Prostate gland (tissue), 2 donors: Measurements from ENCODE around the gene NME1. TPM values are rescaled to one million over a fixed set of nuclear protein-coding genes. Genes with fewer than 3 reads are reported as not detected.

Experiments used
- DNase-seq: peaks from one replicate; pipeline ENCODE4 v3.0.0-alpha.2; 2019; ENCODE audit warnings: low spot score
- H3K27ac ChIP-seq, 2 donors: fragments of 200-600 bp; sonication (generic); 2 replicates each; pipeline ENCODE4 v1.5.1; 2017 to 2019
- H3K27me3 ChIP-seq: fragments of 200-600 bp; sonication (generic); replicated peaks from 2 replicates; pipeline ENCODE4 v1.5.1; 2019; ENCODE audit not compliant: insufficient read depth
- H3K36me3 ChIP-seq, 2 donors: fragments of 200-600 bp; sonication (generic); 1 replicate in 1 of 2; 2 replicates in 1 of 2; pipeline versions ENCODE4 v1.5.1 to v1.8.1; 2017 to 2019
- H3K4me1 ChIP-seq: fragments of 200-600 bp; sonication (generic); replicated peaks from 2 replicates; pipeline ENCODE4 v1.5.1; 2019
- H3K4me3 ChIP-seq, 2 donors: fragments of 200-600 bp; sonication (generic); 2 replicates each; pipeline ENCODE4 v1.5.1; 2017 to 2019
- H3K9me3 ChIP-seq: fragments of 200-600 bp; sonication (generic); 2 replicates; pipeline ENCODE4 v1.5.1; 2017
- POLR2A ChIP-seq: fragments of 450-650 bp; IDR thresholded peaks from one replicate; pipeline ENCODE4 v1.6.1; 2016; ENCODE audit warnings: antibody characterized with exemption, mild to moderate bottlenecking
- POLR2AphosphoS5 ChIP-seq: sonication (generic); formaldehyde crosslinking; IDR thresholded peaks from one replicate; pipeline ENCODE4 v1.6.1; 2017; ENCODE audit warnings: antibody characterized with exemption
- WGBS: methylation state at CpG from one replicate; pipeline ENCODE4 v1.1.5; 2018; 5-methylcytosine and 5-hydroxymethylcytosine counted together
- intact Hi-C: fragments of 100-400 bp; cut with DNase I; formaldehyde crosslinking; loops from one replicate; pipeline ENCODE4 v1.14.2; 2022
- total RNA-seq, 2 donors: library from RNA; depleted of rRNA; stranded (reverse); fragments of >200 nt; gene quantifications; one replicate each; pipeline ENCODE4 v1.1.0, GENCODE V29; 2016
- TF ChIP-seq, protein P1 (sequence below), 4 experiments: fragments of 200-600 bp in 2 of 4; fragments of 450-650 bp in 2 of 4; sonication (generic) in 2 of 4; IDR thresholded peaks; 1 replicate in 3 of 4; 2 replicates in 1 of 4; pipeline ENCODE4 v1.5.1; 2016 to 2019; ENCODE audit warnings: antibody characterized with exemption in 4 of 4, mild to moderate bottlenecking in 2 of 4, moderate library complexity in 2 of 4

NME1 gene
- total RNA-seq, 2 donors from 2014 or later: 32.3 to 75.1 TPM

DNA sequence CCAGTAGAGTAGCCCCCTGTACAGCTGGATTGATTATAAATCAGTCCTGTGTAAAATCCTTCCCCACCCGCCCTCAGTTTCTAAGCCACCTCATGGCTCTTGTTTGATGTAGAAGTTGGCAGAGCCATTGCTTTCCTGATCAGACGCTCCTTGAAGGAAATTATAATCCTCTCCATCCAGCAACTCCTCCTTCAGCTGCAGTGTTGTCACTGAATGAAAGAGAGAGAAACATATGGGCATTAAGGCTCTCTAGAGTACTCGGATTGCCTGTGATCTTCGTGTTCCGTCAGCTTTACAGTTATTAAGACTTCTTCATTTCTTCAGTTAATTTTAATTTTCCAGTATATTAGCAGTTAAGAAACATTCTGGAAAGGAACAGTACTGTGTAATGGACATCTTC lies 27.1 kb downstream of the NME1 start:
- Histone ChIP-seq H3K36me3 (no peaks in the 10 kb centered on the region), H3K9me3 (no peaks in the 10 kb centered on the region)

DNA sequence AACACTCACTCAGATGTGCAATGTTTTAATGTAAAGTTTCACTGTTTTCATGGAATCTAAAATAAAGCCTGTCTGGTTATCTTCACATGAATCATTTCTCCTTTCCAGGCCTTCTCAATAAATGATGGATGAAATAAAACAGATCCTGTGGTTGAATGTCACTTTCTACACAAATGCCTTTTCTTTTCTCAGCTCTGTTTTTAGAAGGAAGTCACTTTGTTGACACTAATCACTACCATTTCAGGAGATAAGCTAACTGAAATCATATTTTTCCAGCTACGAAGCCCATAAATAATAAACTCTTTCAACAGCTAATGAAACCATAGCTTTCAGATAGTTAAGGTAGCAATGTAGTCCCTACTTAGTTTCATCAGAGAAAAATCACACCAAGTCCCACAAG lies 30.8 kb downstream of the NME1 start:
- TF ChIP-seq, protein P1, sequence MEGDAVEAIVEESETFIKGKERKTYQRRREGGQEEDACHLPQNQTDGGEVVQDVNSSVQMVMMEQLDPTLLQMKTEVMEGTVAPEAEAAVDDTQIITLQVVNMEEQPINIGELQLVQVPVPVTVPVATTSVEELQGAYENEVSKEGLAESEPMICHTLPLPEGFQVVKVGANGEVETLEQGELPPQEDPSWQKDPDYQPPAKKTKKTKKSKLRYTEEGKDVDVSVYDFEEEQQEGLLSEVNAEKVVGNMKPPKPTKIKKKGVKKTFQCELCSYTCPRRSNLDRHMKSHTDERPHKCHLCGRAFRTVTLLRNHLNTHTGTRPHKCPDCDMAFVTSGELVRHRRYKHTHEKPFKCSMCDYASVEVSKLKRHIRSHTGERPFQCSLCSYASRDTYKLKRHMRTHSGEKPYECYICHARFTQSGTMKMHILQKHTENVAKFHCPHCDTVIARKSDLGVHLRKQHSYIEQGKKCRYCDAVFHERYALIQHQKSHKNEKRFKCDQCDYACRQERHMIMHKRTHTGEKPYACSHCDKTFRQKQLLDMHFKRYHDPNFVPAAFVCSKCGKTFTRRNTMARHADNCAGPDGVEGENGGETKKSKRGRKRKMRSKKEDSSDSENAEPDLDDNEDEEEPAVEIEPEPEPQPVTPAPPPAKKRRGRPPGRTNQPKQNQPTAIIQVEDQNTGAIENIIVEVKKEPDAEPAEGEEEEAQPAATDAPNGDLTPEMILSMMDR (IDR thresholded peaks at IDR 0.05): no peak
- no peak for TF ChIP-seq POLR2AphosphoS5
- no peak for TF ChIP-seq POLR2A
- Histone ChIP-seq H3K9me3 (no peaks in the 10 kb centered on the region), H3K27ac (no peak overlapping the region), H3K27me3 (no peaks in the 10 kb centered on the region), H3K36me3 (no peaks in the 10 kb centered on the region), H3K4me1 (no peaks in the 10 kb centered on the region), H3K4me3 (no peak overlapping the region)
- intact Hi-C loops: no loop called here
- WGBS: 53% methylated on average over 1 of the region's 1 CpG
- no peak for DNase-seq

More for the DNA sequence above, 27.1 kb downstream of the NME1 start:
- no peaks in the 10 kb centered on the region for H3K27me3 ChIP-seq
- DNase-seq: no peak
- 78% methylated on average over 5 of the region's 5 CpGs for WGBS
- intact Hi-C loops: no loop called here
- H3K4me1 ChIP-seq: no peaks in the 10 kb centered on the region
- no peak overlapping the region for H3K27ac ChIP-seq
- H3K4me3 ChIP-seq: no peak overlapping the region
- TF ChIP-seq, protein P1 (IDR thresholded peaks at IDR 0.05): no peak
- no peak for TF ChIP-seq POLR2A
- no peak for TF ChIP-seq POLR2AphosphoS5

DNA sequence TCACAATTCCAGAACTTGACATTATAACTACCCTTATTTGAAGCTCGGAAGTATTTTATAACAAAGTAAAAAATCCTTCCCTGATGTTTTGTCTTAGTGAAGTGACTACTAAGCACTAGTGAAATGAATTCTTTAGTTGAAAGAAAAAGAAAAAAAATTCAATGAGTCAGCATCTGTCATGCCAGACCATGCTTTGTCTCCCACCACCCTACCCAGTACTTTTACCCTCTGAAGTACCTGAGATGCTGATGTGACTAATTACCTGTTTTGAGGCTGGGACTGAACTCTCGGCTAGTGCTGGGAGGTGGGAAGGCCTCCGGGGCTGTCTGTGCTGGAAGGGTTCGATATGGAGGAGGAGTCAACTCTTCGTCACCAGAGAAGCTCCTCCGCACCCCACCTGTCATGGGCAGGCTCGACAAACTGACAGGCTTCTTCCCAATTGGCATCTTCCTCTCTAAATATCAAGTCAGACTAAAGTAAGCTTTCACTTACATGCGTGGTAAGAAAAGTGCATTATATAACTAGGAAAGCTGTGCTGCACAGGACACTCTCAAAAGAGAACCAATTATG lies 32.5 kb downstream of the NME1 start:
- WGBS: 89% methylated on average over 8 of the region's 8 CpGs
- Histone ChIP-seq H3K4me1 (no peaks in the 10 kb centered on the region), H3K36me3 (no peaks in the 10 kb centered on the region)

DNA sequence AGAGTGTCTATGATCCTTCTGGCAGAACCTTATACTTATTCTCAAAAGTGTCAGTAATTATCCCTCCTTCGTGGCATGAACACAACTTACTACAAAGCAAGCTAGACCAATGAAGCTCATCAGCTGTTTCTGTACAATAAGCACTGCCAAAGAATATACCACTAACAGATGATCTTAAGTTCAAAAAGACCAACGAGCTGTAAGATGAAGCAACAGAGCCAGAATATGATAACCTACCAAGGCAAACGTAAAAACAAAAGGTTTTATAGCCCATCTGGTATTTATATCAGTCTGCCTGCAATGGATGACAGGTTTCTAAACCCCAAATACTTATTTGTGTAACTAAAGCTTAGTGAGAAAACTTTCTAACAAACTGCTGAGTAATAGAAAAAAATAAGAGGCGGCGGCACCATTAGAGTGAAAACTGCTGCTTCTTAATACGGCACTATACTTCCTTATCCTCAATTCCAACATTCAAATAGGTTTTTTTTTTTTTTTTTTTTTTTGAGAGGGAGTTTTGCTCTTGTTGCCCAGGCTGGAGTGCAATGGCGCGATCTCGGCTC lies 35.0 kb downstream of the NME1 start:
- H3K27me3 ChIP-seq: no peaks in the 10 kb centered on the region
- TF ChIP-seq POLR2AphosphoS5 (no peak), POLR2A (no peak)
- TF ChIP-seq, protein P1 (IDR thresholded peaks at IDR 0.05): no peak
- no peak overlapping the region for H3K27ac ChIP-seq
- H3K36me3 ChIP-seq: peaks cover 0 to 4% of the 10 kb centered on the region in 2 donors
- WGBS: 75% methylated on average over 9 of the region's 9 CpGs
- H3K9me3 ChIP-seq: no peaks in the 10 kb centered on the region
- H3K4me1 ChIP-seq: no peaks in the 10 kb centered on the region
- intact Hi-C loops: no loop called here
- no peak for DNase-seq
- H3K4me3 ChIP-seq: no peak overlapping the region

More for the DNA sequence above, 32.5 kb downstream of the NME1 start:
- Histone ChIP-seq H3K9me3 (no peaks in the 10 kb centered on the region), H3K4me3 (no peak overlapping the region), H3K27ac (no peak overlapping the region), H3K27me3 (no peaks in the 10 kb centered on the region)
- TF ChIP-seq, protein P1 (IDR thresholded peaks at IDR 0.05): no peak
- TF ChIP-seq POLR2AphosphoS5 (no peak), POLR2A (no peak)
- DNase-seq: no peak
- intact Hi-C loops: no loop called here

DNA sequence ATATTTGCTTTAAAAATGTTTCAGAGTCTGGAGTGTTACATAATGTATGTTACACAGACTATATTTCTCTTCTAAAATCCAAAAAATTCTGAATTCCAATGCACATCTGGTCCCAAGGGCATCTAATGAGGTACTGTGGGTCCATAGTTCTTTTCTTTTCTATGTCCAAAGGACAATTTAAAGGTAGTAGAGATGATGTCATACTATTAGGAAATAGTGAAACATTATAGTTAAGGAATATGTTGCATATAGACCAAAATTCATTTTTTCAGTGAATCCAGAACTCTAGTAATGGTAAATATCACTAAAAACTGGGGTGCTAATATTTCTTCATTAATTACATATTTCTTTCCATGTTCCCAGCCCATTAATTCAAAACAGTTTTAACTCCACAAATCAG lies 35.8 kb downstream of the NME1 start:
- no peaks in the 10 kb centered on the region for H3K9me3 ChIP-seq
- H3K4me1 ChIP-seq: no peaks in the 10 kb centered on the region
- H3K27ac ChIP-seq: no peak overlapping the region
- peaks cover 0 to 4% of the 10 kb centered on the region in 2 donors for H3K36me3 ChIP-seq
- TF ChIP-seq, protein P1 (IDR thresholded peaks at IDR 0.05): no peak
- TF ChIP-seq POLR2AphosphoS5 (no peak), POLR2A (no peak)
- no peak overlapping the region for H3K4me3 ChIP-seq
- no peaks in the 10 kb centered on the region for H3K27me3 ChIP-seq
- no peak for DNase-seq
- intact Hi-C loops: no loop called here
